Measurements from ENCODE around the gene PRDM2. TPM values are rescaled to one million over a fixed set of nuclear protein-coding genes. Genes with fewer than 3 reads are reported as not detected.
"Not testable (repeated sequence)": the region's sequence is repeated elsewhere in the genome, so short reads cannot be mapped to it uniquely, and the experiment has no call there.

The PRDM2 gene
- total RNA-seq, 1 donor from 2014 or later = 68.1 TPM

DNA sequence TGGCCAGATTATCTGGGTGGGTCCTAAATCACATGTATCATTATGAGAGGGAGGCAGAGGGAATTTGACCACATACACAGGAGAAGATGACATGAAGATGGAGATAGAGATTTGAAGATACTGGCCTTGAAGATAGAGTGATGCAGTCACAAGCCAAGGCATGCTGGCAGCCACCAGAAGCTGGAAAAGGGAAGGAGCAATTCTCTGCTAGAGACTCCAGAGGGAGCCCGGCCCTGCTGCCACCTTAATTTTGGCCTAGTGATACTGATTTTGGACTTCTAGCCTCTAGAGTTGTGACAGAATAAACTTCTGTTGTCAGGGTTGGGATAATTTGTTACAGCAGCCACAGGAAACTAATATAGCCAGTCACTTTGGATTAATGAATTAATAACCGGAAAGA is 2.2 kb upstream of the PRDM2 start:
- intact Hi-C loops (cut with DNase I) = no loop called here
- no peak for ATAC-seq
- no peak for DNase-seq (ENCODE audit: low spot score)

DNA sequence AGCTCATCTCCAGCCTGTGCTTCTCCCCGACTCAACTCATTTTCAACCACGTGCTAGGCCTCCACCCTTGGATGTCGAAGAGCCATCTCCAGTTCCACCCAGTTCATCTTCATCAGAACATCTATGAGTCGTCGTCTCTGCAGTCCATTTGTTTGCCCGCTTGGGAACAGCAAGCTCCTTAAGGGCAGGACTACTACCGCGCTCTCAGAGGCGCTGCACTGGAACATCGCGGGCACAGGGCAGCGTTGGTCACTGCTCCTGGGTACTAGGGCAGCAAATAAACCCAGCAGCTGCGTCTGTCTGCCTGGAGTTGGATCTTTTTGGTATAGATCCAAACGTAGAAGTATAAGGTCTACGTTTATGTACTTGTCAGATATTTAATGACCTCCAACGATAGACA is 478 bp upstream of the PRDM2 start:
- DNase-seq (ENCODE audit: low spot score) = no peak
- peak; percentile 36 for ATAC-seq

DNA sequence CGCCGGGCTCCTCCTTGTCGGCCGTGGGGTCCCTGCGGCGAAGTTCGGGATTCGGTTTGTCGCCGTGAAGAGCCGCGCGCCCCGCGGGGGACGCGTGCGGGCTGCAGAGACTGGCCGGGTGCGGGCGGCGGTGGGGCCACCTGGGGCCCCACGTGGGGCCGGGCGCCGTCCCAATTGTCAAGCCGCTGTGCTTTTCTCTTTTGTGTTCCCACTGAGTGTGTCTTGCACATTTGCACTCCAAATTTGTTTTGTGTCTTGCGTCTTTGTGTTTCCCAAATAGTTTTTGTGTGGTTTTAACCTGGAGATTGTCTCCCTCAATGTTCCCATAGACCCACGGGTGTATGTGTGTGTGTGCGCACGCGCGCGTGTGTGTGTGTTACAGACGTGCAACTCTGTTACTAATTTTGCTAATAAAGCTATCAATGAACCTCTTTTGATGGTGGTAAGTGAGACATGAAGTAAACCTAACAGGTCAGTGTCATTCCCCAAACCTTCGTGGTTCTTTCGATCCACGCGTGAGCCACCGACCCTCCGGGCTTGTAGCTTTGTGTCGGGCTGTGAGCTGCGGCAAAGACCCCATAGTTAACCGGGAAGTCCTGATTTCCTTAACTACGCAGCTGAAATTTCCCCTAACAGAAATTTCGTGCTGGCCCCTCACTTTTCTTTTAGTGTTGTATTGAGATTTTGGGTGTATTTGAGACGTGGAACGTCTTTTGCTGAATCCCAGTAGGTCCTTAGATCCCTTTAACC is 708 bp downstream of the PRDM2 start:
- ATAC-seq (peak; percentile 74), DNase-seq (ENCODE audit: low spot score) (peak; percentile 67)
- intact Hi-C loops (cut with DNase I) = no loop called here

More for the DNA sequence above, 478 bp upstream of the PRDM2 start:
- intact Hi-C loops (cut with DNase I) = no loop called here

DNA sequence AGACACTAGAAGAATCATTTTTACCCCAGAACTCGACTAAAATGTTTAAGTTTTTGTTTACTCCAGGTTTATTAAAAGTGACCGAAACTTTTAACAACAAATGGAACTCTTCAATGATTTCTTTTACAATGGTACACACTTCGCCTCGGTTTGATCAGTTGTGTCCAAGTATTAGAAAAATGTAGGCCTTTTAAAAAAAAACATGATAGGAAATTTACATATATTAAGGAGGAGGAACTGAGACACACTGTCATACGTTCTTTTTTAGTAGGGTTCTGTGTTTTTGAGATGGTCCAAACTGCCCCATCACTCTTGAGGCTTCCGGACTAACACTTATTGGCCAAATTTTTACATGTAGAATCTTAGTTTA is 1.3 kb downstream of the PRDM2 start:
- DNase-seq (ENCODE audit: low spot score) (no peak), ATAC-seq (peak; percentile 12)
- intact Hi-C loops (cut with DNase I) = no loop called here

DNA sequence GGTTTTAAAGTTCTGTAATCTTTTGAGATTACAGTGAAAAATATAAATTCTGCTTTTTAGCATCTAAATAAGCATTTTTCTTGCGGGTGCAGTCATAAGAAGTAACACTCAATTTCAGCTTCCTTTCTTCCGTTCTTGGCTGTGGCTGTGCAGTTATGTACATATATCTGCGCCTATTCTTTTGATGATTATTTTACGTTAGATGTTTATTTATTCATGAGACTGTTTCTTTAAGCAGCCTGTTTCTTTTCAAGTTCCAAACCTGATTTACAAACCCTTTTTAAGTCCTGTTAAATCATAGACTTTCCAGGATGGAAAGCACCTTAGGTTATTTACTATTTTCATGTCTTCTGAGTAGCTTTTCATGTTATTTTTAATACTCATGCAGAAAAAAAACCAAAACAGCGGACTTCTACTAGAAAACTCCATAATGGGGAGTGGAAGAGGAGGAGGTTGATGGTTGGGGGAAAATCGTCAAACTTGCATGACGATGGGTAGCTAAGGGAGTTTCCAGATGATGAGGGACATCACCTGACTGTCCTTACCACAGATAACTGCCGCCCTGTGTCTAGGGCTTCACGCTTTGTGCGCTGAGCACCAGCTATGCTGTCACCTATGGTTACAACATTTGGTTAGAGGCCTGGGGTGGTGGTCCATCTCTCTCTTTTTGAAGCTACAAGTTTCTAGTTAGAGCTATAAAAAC is 2.6 kb downstream of the PRDM2 start:
- no peak for DNase-seq (ENCODE audit: low spot score)
- no peak for ATAC-seq
- intact Hi-C loops (cut with DNase I) = no loop called here

DNA sequence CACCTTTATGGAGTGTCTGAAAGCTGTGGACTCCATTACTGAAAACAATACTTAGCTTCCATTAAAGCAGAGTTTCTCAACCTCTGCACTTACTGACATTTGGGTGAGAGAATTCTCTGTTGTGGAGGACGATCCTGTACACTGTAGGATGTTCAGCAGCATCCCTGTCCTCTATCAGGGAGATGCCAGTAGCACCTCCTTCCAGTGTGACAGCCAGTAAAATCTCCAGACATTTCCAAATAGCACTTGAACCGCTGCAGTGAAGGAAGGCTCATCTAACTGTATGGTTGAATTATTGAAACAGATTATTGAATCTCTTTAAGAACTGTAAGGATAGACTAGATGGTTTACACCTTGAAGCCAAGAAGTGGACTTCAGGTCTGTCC is 3.1 kb downstream of the PRDM2 start:
- DNase-seq (ENCODE audit: low spot score) (no peak), ATAC-seq (no peak)
- intact Hi-C loops (cut with DNase I) = no loop called here

GRCh38 chr1:13703558-13704490 is 3.8 kb downstream of the PRDM2 start:
- intact Hi-C loops (cut with DNase I) = no loop called here
- DNase-seq (ENCODE audit: low spot score) (no peak), ATAC-seq (no peak)

GRCh38 chr1:13706046-13706445 is 6.1 kb downstream of the PRDM2 start:
- intact Hi-C loops (cut with DNase I) = no loop called here
- ATAC-seq (no peak), DNase-seq (ENCODE audit: low spot score) (no peak)

DNA sequence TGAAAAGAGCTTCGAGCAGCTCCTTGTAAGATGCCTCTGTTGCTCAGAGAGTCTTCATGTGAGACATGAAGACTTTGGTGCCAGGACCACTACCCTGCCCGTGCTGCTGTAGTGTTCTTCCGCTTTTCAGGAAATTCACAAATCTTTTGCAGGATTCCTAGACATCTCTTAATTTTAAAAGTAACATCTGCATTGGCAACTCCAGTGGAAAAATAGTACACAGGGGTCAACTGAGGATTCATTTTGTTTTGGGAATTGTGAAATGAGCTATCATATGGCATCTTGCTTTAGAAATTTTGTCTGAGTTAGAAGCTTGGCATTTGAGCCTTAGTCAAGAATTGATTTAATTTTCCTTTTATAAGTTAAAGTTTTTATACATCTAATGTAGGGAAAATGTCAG is 7.2 kb downstream of the PRDM2 start:
- no peak for DNase-seq (ENCODE audit: low spot score)
- intact Hi-C loops (cut with DNase I) = no loop called here
- ATAC-seq = peak; percentile 51

GRCh38 chr1:13708380-13708982 is 8.5 kb downstream of the PRDM2 start:
- no peak for ATAC-seq
- no peak for DNase-seq (ENCODE audit: low spot score)
- intact Hi-C loops (cut with DNase I) = no loop called here

- ATAC-seq (no peak), DNase-seq (ENCODE audit: low spot score) (no peak)
- intact Hi-C loops (cut with DNase I) = no loop called here
These were observed 10.1 kb downstream of the PRDM2 start for GRCh38 chr1:13710086-13710485.

- ATAC-seq = no peak
- intact Hi-C loops (cut with DNase I) = no loop called here
- DNase-seq (ENCODE audit: low spot score) = no peak
These were observed 14.9 kb downstream of the PRDM2 start for GRCh38 chr1:13714851-13715250.

DNA sequence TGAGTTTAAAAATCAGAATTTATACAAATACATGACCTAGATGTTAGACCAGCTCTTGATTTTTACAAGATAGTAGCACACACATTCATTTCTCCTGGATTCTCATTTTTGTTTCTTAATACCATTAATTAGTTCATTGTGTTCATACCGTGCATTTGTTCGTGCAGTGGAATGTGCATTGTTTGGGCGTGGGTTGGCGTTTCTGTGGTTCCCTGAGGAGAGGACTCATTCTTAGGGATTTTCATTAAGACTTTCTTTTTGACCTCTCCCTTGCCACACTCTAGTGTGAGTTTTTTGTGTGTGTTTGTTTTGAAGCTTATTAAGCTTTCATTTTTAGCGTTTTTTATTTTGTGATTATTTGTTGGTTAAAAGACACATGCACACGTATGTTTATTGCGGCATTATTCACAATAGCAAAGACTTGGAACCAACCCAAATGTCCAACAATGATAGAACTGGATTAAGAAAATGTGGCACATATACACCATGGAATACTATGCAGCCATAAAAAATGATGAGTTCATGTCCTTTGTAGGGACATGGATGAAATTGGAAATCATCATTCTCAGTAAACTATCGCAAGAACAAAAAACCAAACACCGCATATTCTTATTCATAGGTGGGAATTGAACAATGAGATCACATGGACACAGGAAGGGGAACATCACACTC is 15.8 kb downstream of the PRDM2 start:
- intact Hi-C loops (cut with DNase I); ATAC-seq; DNase-seq (ENCODE audit: low spot score): not testable (repeated sequence)

GRCh38 chr1:13722808-13723360 is 22.9 kb downstream of the PRDM2 start:
- no peak for DNase-seq (ENCODE audit: low spot score)
- no peak for ATAC-seq
- intact Hi-C loops (cut with DNase I) = no loop called here

DNA sequence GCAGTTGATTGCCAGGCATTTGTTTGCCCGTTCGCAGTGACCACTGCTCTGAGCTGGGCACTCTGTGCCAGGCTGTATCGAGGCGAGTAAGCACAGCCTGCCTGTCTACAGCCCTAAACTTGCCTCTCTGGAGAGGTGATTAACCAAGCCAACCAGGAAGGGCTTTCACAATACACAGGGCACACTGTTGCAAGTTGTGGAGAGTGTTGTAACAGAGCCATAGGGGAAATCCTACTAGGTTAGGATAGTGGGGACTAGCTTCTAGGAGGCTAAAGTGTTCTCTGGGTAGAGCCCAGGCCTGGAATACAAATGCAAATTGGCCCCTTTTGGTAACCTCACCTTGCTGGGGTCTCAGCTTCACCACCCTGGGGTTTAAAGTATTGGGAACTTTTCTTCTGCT is 23.8 kb downstream of the PRDM2 start:
- intact Hi-C loops (cut with DNase I) = no loop called here
- no peak for DNase-seq (ENCODE audit: low spot score)

GRCh38 chr1:13725714-13726175 is 25.8 kb downstream of the PRDM2 start:
- no peak for DNase-seq (ENCODE audit: low spot score)
- ATAC-seq = no peak
- intact Hi-C loops (cut with DNase I) = no loop called here

More for the DNA sequence above, 23.8 kb downstream of the PRDM2 start:
- ATAC-seq = peak; percentile 91

- ATAC-seq (peak; percentile 44), DNase-seq (ENCODE audit: low spot score) (no peak)
- intact Hi-C loops (cut with DNase I) = no loop called here
These were observed 28.2 kb downstream of the PRDM2 start for GRCh38 chr1:13728091-13728715.

GRCh38 chr1:13730291-13730690 is 30.3 kb downstream of the PRDM2 start:
- intact Hi-C loops (cut with DNase I) = no loop called here
- DNase-seq (ENCODE audit: low spot score) (no peak), ATAC-seq (no peak)

Data from sciatic nerve (tissue), 2 donors.